K562 (cell line): ENCODE data around the gene TMEM121. TPM values are rescaled to one million over a fixed set of nuclear protein-coding genes. Genes with fewer than 3 reads are reported as not detected.
A peak's percentile ranks its signal among the peaks of the same experiment; 100 is the strongest.

ENCODE experiments used
- ATAC-seq: fragments of 200-7000 bp; cut with Tn5 transposase; 3 replicates; pipeline ENCODE4 v1.9.1; 2020; ENCODE audit warnings: moderate library complexity
- BruUV-seq: library from RNA; stranded (reverse); fragments of 400-500 nt; replicated peaks from 2 replicates; lab custom pipeline; 2021; lab: Mats Ljungman, UMichigan
- CTCF ChIA-PET: fragments of 300-600 bp; formaldehyde crosslinking; extraction: SDS; loops from one replicate; lab custom pipeline; 2021; ENCODE audit warnings: low intra/inter-chr PET ratio; lab: Yijun Ruan, JAX
- POLR2A ChIA-PET: fragments of 300-600, 350-650 bp; sonication (Branson Sonifier 250); formaldehyde crosslinking; extraction: SDS; loops from one replicate; lab custom pipeline; 2021; ENCODE audit warnings: antibody characterized with exemption, inconsistent platforms; lab: Yijun Ruan, JAX
- DNase-seq, 4 experiments: peaks; one replicate each; pipeline versions ENCODE4 v3.0.0 to v3.0.0-alpha.2; 2011 to 2018; ENCODE audit warnings: low spot score in 3 of 4, mixed read lengths in 3 of 4; ENCODE audit errors: extremely low read depth in 1 of 4
- FAIRE-seq: peaks from 2 replicates; lab custom pipeline; 2011; peaks lifted over from hg19 to GRCh38; lab: Jason Lieb, UNC
- H2AFZ ChIP-seq: 2 replicates; pipeline ENCODE4 v1.6.0; 2011; ENCODE audit warnings: low read depth, low read length, control low read depth, inconsistent platforms
- H3K27ac ChIP-seq: fragments of 200-600 bp; 3 replicates; pipeline ENCODE4 v1.8.0; 2011; ENCODE audit warnings: low read depth, mild to moderate bottlenecking, control low read depth, inconsistent platforms, low read length, moderate library complexity, mixed read lengths; ENCODE audit errors: extremely low read depth
- H3K27me3 ChIP-seq, 2 experiments: fragments of 300-600 bp in 1 of 2; 2 replicates in 1 of 2; 3 replicates in 1 of 2; pipeline versions ENCODE4 v1.6.0 to v1.8.0; 2011; ENCODE audit warnings: inconsistent platforms in 2 of 2, low read length in 2 of 2, mild to moderate bottlenecking in 1 of 2, mixed read lengths in 1 of 2, moderate library complexity in 1 of 2; ENCODE audit not compliant: control insufficient read depth in 2 of 2, insufficient read depth in 2 of 2
- H3K36me3 ChIP-seq: fragments of 300-600 bp; 3 replicates; pipeline ENCODE4 v1.8.0; 2011; ENCODE audit warnings: mild to moderate bottlenecking, low read length, inconsistent platforms; ENCODE audit not compliant: control insufficient read depth, insufficient read depth
- H3K4me1 ChIP-seq, 2 experiments: fragments of 200-600 bp in 1 of 2; replicated peaks in 1 of 2; 2 replicates in 1 of 2; 3 replicates in 1 of 2; pipeline versions ENCODE4 v1.5.1 to v1.8.0; 2011; ENCODE audit warnings: inconsistent platforms in 2 of 2, low read length in 2 of 2, mild to moderate bottlenecking in 1 of 2, mixed read lengths in 1 of 2, moderate library complexity in 1 of 2; ENCODE audit not compliant: control insufficient read depth in 2 of 2, insufficient read depth in 2 of 2
- H3K4me2 ChIP-seq: 2 replicates; pipeline ENCODE4 v1.6.1; 2011; ENCODE audit warnings: low read length, control low read depth, inconsistent platforms, mixed read lengths; ENCODE audit not compliant: insufficient read depth
- H3K4me3 ChIP-seq: fragments of 200-600 bp; sonication (generic), shearing (Covaris generic); 2 replicates; pipeline ENCODE4 v1.5.1; 2016; ENCODE audit warnings: control low read depth, inconsistent platforms
- H3K79me2 ChIP-seq: fragments of 200-600 bp; 3 replicates; pipeline ENCODE4 v1.8.0; 2011; ENCODE audit warnings: low read length, inconsistent platforms; ENCODE audit not compliant: control insufficient read depth, insufficient read depth
- H3K9ac ChIP-seq, 2 experiments: 2 replicates each; pipeline versions ENCODE4 v1.6.0 to v1.6.1; 2011; ENCODE audit warnings: low read depth in 2 of 2, low read length in 2 of 2, control low read depth in 1 of 2, inconsistent platforms in 1 of 2, mild to moderate bottlenecking in 1 of 2, mixed read lengths in 1 of 2; ENCODE audit not compliant: insufficient read depth in 1 of 2
- H3K9me1 ChIP-seq: one replicate; pipeline ENCODE4 v1.6.0; 2011; ENCODE audit warnings: inconsistent platforms, mild to moderate bottlenecking, low read length, moderate library complexity; ENCODE audit not compliant: control insufficient read depth, insufficient read depth
- H3K9me3 ChIP-seq: replicated peaks from 2 replicates; pipeline ENCODE4 v1.5.1; 2011; ENCODE audit warnings: low read depth, low read length, inconsistent platforms; ENCODE audit not compliant: control insufficient read depth, insufficient read depth
- H4K20me1 ChIP-seq: replicated peaks from 2 replicates; pipeline ENCODE4 v1.6.1; 2011; ENCODE audit warnings: low read length, inconsistent platforms, mixed read lengths; ENCODE audit not compliant: control insufficient read depth, insufficient read depth
- ARID2 ChIP-seq: fragments of 450-650 bp; IDR thresholded peaks from 2 replicates; pipeline ENCODE4 v1.6.1; 2017; ENCODE audit warnings: antibody characterized with exemption, mild to moderate bottlenecking
- CBFB ChIP-seq: sonication (generic); formaldehyde crosslinking; IDR thresholded peaks from 2 replicates; pipeline ENCODE4 v1.4.0; 2020; ENCODE audit warnings: mild to moderate bottlenecking, missing genetic modification reagents
- EP300 ChIP-seq: IDR thresholded peaks from 2 replicates; pipeline ENCODE4 v1.6.1; 2012; ENCODE audit warnings: low read length, improper control_type of control experiment
- GATAD2A ChIP-seq: fragments of 450-650 bp; IDR thresholded peaks from 2 replicates; pipeline ENCODE4 v1.6.1; 2017
- HNRNPLL ChIP-seq: fragments of 200-400 bp; formaldehyde crosslinking; IDR thresholded peaks from 2 replicates; pipeline ENCODE4 v1.6.1; 2017; ENCODE audit warnings: low read length, low read depth, mild to moderate bottlenecking; ENCODE audit not compliant: poor library complexity, severe bottlenecking
- LEF1 ChIP-seq: fragments of 450-650 bp; IDR thresholded peaks from 2 replicates; pipeline ENCODE4 v1.6.1; 2016; ENCODE audit warnings: mild to moderate bottlenecking
- MYC ChIP-seq, 2 experiments: fragments of 250-450 bp in 1 of 2; sonication (Bioruptor Pico) in 1 of 2; IDR thresholded peaks; 2 replicates each; pipeline versions ENCODE4 v1.5.1 to v1.6.1; 2012 to 2021; ENCODE audit warnings: low read depth in 2 of 2, borderline replicate concordance in 1 of 2, improper control_type of control experiment in 1 of 2, low read length in 1 of 2, mild to moderate bottlenecking in 1 of 2, moderate library complexity in 1 of 2
- NR2C2 ChIP-seq, 2 experiments: fragments of 200-800 bp in 1 of 2; sonication (Bioruptor generic) in 1 of 2; sonication (generic) in 1 of 2; formaldehyde crosslinking in 1 of 2; IDR thresholded peaks; 2 replicates each; pipeline versions ENCODE4 v1.6.1 to v1.8.0; 2016 to 2022; ENCODE audit warnings: mild to moderate bottlenecking in 1 of 2, missing compliant biosample characterization in 1 of 2, missing genetic modification characterization in 1 of 2, missing genetic modification reagents in 1 of 2
- RAD21 ChIP-seq, 2 experiments: fragments of 250-450 bp in 1 of 2; fragments of 450-650 bp in 1 of 2; sonication (Bioruptor Pico) in 1 of 2; formaldehyde crosslinking in 1 of 2; IDR thresholded peaks in 1 of 2; conservative IDR thresholded peaks in 1 of 2; 2 replicates each; pipeline versions ENCODE4 v1.4.0 to v1.8.0; 2020 to 2022; ENCODE audit warnings: mild to moderate bottlenecking in 2 of 2, moderate library complexity in 1 of 2
- SOX6 ChIP-seq: fragments of 450-650 bp; IDR thresholded peaks from 2 replicates; pipeline ENCODE4 v1.6.1; 2014; ENCODE audit warnings: mild to moderate bottlenecking
- STAG1 ChIP-seq: sonication (generic); formaldehyde crosslinking; IDR thresholded peaks from 2 replicates; pipeline ENCODE4 v1.5.0; 2020; ENCODE audit warnings: missing genetic modification reagents, borderline replicate concordance
- XRCC5 ChIP-seq: fragments of 200-400 bp; formaldehyde crosslinking; IDR thresholded peaks from 2 replicates; pipeline ENCODE4 v1.6.1; 2017; ENCODE audit warnings: low read depth, mild to moderate bottlenecking, low read length
- ZNF197 ChIP-seq: fragments of 200-800 bp; sonication (Bioruptor generic); IDR thresholded peaks from 2 replicates; pipeline ENCODE4 v1.6.1; 2016; ENCODE audit warnings: low read depth, missing genetic modification characterization, missing compliant biosample characterization
- WGBS: fragments of 100-300 bp; shearing (Covaris generic); methylation state at CpG from one replicate; pipeline ENCODE4 v1.1.6; 2016; ENCODE audit warnings: low coverage, mixed read lengths; ENCODE audit not compliant: insufficient coverage; ENCODE audit errors: missing lambda C conversion rate; 5-methylcytosine and 5-hydroxymethylcytosine counted together
- in situ Hi-C: fragments of 300-500 bp; cut with MboI; formaldehyde crosslinking; loops from 4 replicates; pipeline ENCODE4 v1.15.0; 2018; ENCODE audit warnings: inconsistent platforms, mixed read lengths
- intact Hi-C: fragments of 100-400 bp; cut with micrococcal nuclease; formaldehyde crosslinking; loops from 2 replicates; pipeline ENCODE4 v1.14.2; 2022
- polyA plus RNA-seq, 8 experiments: library from polyadenylated mRNA; depleted of rRNA in 4 of 8; stranded (reverse) in 5 of 8; unstranded in 3 of 8; fragments of >200 nt; fragmentation: Nextera tagmentation in 2 of 8; fragmentation: Illumina TruSeq in 1 of 8; extraction: Ambion mirVana in 2 of 8; extraction: Trizol in 1 of 8; gene quantifications; 2 replicates each; pipeline versions ENCODE4 v1.2.1 to v1.2.3, GENCODE V29; 2011 to 2014; ENCODE audit warnings: inconsistent platforms in 1 of 8, missing spikeins in 1 of 8
- total RNA-seq, 7 experiments: library from RNA; depleted of rRNA in 6 of 7; stranded (reverse); fragments of >200 nt in 6 of 7; fragmentation: Illumina TruSeq in 2 of 7; extraction: Trizol in 2 of 7; gene quantifications; 2 replicates each; pipeline versions ENCODE4 v1.2.1 to v1.2.3, GENCODE V29; 2011 to 2021; ENCODE audit warnings: low replicate concordance in 1 of 7
- TF ChIP-seq, protein P1 (sequence below): sonication (generic); formaldehyde crosslinking; IDR thresholded peaks from 2 replicates; pipeline ENCODE4 v1.8.1; 2023; ENCODE audit warnings: mild to moderate bottlenecking, missing genetic modification reagents
- TF ChIP-seq, protein P2 (sequence below): sonication (generic); formaldehyde crosslinking; IDR thresholded peaks from 2 replicates; pipeline ENCODE4 v1.8.0; 2022; ENCODE audit warnings: mild to moderate bottlenecking, missing genetic modification reagents

The TMEM121 gene
- total and polyA plus RNA-seq, 9 of the 15 experiments (the other 6 are each of a cell fraction or from before 2014, with no cell fraction given) = 0.31 to 0.36 TPM; not detected in 7

GRCh38 chr14:105480807-105481801 is 45.3 kb upstream of the TMEM121 start:
- Histone ChIP-seq H3K9me3 (no peaks in the 10 kb centered on the region), H3K36me3 (no peaks in the 10 kb centered on the region), H3K4me2 (peak overlapping the region; percentile 90), H3K27ac (peak overlapping the region; percentile 89), H3K4me3 (peak overlapping the region; percentile 32), H2AFZ (peak overlapping the region; percentile 97), H3K9me1 (no peaks in the 10 kb centered on the region), H3K9ac (peak overlapping the region; percentile 83 to 91), H4K20me1 (no peaks in the 10 kb centered on the region; the same call in 1 of the 2 replicates), H3K27me3 (no peaks in the 10 kb centered on the region; a peak in 1 of 5 replicates), H3K4me1 (peaks cover 12 to 91% of the 10 kb centered on the region in 2 experiments), H3K79me2 (no peaks in the 10 kb centered on the region)
- CTCF ChIA-PET = interaction anchor here (1.1 to 1.5 kb wide), 2 partner anchors 9 to 47 kb away, joined by 3 to 4 read pairs; partner anchors contain the start of gene TEDC1
- in situ Hi-C loops = no loop called here
- intact Hi-C loops = no loop called here
- 6% methylated on average over 17 of the region's 35 CpGs for WGBS
- POLR2A ChIA-PET = interaction anchor here (0.7 to 2.4 kb wide), 4 partner anchors 9 to 180 kb away, joined by 3 to 12 read pairs (median 6); partner anchors contain the start of gene BRF1
- BruUV-seq = no TSS peak
- FAIRE-seq (peak; percentile 83), DNase-seq (peak; percentile 65 to 89 (median 78)), ATAC-seq (peak; percentile 90)
- 0 out of 2 replicates have a peak, but pooled peaks have one; percentile 33 for TF ChIP-seq GATAD2A
- TF ChIP-seq SOX6 = peak; percentile 31; the same call in 1 of the 2 replicates
- no peak for TF ChIP-seq ARID2
- TF ChIP-seq MYC (IDR thresholded peaks at IDR 0.05; ENCODE audit: low read depth, low read length) = peak; percentile 85
- no peak for TF ChIP-seq MYC (CRISPR knock-in tag; IDR thresholded peaks at IDR 0.05; ENCODE audit: borderline replicate concordance, low read depth)
- TF ChIP-seq, protein P1, sequence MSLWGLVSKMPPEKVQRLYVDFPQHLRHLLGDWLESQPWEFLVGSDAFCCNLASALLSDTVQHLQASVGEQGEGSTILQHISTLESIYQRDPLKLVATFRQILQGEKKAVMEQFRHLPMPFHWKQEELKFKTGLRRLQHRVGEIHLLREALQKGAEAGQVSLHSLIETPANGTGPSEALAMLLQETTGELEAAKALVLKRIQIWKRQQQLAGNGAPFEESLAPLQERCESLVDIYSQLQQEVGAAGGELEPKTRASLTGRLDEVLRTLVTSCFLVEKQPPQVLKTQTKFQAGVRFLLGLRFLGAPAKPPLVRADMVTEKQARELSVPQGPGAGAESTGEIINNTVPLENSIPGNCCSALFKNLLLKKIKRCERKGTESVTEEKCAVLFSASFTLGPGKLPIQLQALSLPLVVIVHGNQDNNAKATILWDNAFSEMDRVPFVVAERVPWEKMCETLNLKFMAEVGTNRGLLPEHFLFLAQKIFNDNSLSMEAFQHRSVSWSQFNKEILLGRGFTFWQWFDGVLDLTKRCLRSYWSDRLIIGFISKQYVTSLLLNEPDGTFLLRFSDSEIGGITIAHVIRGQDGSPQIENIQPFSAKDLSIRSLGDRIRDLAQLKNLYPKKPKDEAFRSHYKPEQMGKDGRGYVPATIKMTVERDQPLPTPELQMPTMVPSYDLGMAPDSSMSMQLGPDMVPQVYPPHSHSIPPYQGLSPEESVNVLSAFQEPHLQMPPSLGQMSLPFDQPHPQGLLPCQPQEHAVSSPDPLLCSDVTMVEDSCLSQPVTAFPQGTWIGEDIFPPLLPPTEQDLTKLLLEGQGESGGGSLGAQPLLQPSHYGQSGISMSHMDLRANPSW = 0 out of 2 replicates have a peak, but pooled peaks have one; percentile 25
- peak; percentile 18; the same call in 1 of the 2 replicates for TF ChIP-seq LEF1
- TF ChIP-seq EP300 = 0 out of 2 replicates have a peak, but pooled peaks have one; percentile 8
- peak; percentile 97 for TF ChIP-seq XRCC5
- TF ChIP-seq STAG1 (CRISPR knock-in tag) = no peak
- peak; percentile 62 for TF ChIP-seq NR2C2 (CRISPR knock-in tag; IDR thresholded peaks at IDR 0.05)
- no peak for TF ChIP-seq NR2C2 (tag; IDR thresholded peaks at IDR 0.05)
- peak; percentile 2 for TF ChIP-seq HNRNPLL
- TF ChIP-seq RAD21 (CRISPR knock-in tag; conservative IDR thresholded peaks at IDR 0.05 in 1 of 2, IDR thresholded peaks at IDR 0.05 in 1 of 2) = peak; percentile 39 to 68; a peak in 3 of 4 replicates
- TF ChIP-seq ZNF197 (CRISPR knock-in tag) = peak; percentile 50; the same call in 1 of the 2 replicates
- TF ChIP-seq CBFB (CRISPR knock-in tag) = peak; percentile 58; the same call in 1 of the 2 replicates
- TF ChIP-seq, protein P2, sequence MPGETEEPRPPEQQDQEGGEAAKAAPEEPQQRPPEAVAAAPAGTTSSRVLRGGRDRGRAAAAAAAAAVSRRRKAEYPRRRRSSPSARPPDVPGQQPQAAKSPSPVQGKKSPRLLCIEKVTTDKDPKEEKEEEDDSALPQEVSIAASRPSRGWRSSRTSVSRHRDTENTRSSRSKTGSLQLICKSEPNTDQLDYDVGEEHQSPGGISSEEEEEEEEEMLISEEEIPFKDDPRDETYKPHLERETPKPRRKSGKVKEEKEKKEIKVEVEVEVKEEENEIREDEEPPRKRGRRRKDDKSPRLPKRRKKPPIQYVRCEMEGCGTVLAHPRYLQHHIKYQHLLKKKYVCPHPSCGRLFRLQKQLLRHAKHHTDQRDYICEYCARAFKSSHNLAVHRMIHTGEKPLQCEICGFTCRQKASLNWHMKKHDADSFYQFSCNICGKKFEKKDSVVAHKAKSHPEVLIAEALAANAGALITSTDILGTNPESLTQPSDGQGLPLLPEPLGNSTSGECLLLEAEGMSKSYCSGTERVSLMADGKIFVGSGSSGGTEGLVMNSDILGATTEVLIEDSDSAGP = peak; percentile 31; the same call in 1 of the 2 replicates
